ENCODE measurements around the gene SP3. TPM values are rescaled to one million over a fixed set of nuclear protein-coding genes. Genes with fewer than 3 reads are reported as not detected.

The SP3 gene
- total RNA-seq, 2 donors from 2014 or later, result 33.2 to 45.0 TPM

DNA sequence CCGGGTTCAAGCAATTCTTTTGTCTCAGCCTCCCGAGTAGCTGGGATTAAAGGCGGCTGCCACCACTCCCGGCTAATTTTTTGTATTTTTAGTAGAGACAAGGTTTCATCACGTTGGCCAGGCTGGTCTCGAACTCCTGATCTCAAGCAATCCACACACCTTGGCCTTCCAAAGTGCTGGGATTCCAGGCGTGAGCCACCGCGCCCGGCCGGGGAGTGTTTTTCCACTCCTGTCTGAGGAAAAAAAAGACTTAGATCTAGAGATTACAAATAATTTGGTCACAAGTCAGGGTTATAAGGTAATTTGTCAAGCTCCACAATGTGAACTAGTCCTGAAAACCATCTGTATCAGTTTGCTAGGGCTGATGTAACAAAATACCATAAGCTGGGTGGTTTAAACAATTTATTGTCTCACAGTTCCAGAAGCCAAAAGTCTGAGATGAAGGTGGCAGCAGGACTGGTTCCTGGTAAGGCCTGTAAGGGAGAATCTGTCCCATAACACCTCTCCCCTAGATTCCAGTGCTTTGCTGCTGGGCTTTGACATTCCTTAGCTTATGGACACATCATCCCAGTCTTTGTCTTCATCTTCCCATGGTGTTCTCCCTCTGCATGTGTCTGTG, 40.7 kb upstream of the SP3 start:
- H3K36me3 ChIP-seq, result no peaks in the 10 kb centered on the region
- peaks cover 0 to 35% of the 10 kb centered on the region in 2 donors for H3K4me1 ChIP-seq
- TF ChIP-seq CTCF (IDR thresholded peaks at IDR 0.05), result no peak
- no peak overlapping the region for H3K4me3 ChIP-seq
- H3K27me3 ChIP-seq, result no peaks in the 10 kb centered on the region
- H3K9me3 ChIP-seq, result no peaks in the 10 kb centered on the region
- H3K27ac ChIP-seq, result peak overlapping the region; percentile 9 to 71
- DNase-seq (ENCODE audit: low spot score), result no peak

DNA sequence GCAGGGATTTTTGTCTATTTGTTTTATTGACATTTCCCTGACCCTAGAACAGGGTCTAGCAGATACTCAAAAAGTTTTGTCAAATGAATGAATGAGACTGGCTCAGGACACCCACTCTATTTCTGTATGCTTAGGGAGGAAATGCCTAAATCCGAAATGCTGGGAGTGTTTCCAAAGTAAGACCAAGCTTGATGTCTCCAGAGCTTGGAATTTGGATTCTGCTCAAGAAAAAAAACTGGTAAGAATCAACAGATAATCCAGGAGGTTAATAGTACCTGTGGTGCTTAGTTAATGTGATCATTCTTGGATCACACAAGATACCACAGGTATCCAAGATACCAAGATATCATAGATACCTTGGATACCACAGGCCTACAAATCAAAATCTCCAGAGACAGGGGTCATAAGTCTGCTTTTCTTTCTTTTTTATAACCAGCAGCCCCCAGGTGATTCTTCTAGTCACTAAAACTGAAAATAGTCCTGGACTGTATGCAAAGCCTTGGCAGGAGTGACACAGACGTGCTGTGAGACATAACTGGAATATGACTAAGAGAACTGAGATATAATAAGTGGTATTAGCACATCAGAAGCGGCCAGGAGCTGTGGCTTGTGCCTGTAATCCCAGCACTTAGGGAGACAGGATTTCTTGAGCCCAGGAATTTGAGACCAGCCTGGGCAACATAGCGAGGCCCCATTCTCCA, 39.9 kb upstream of the SP3 start:
- H3K27me3 ChIP-seq, result no peaks in the 10 kb centered on the region
- H3K27ac ChIP-seq, result peak overlapping the region; percentile 9 to 71
- TF ChIP-seq CTCF (IDR thresholded peaks at IDR 0.05), result no peak
- H3K9me3 ChIP-seq, result no peaks in the 10 kb centered on the region
- peaks cover 0 to 30% of the 10 kb centered on the region in 2 donors for H3K4me1 ChIP-seq
- peak; percentile 79 for DNase-seq (ENCODE audit: low spot score)
- H3K36me3 ChIP-seq, result no peaks in the 10 kb centered on the region
- no peak overlapping the region for H3K4me3 ChIP-seq

DNA sequence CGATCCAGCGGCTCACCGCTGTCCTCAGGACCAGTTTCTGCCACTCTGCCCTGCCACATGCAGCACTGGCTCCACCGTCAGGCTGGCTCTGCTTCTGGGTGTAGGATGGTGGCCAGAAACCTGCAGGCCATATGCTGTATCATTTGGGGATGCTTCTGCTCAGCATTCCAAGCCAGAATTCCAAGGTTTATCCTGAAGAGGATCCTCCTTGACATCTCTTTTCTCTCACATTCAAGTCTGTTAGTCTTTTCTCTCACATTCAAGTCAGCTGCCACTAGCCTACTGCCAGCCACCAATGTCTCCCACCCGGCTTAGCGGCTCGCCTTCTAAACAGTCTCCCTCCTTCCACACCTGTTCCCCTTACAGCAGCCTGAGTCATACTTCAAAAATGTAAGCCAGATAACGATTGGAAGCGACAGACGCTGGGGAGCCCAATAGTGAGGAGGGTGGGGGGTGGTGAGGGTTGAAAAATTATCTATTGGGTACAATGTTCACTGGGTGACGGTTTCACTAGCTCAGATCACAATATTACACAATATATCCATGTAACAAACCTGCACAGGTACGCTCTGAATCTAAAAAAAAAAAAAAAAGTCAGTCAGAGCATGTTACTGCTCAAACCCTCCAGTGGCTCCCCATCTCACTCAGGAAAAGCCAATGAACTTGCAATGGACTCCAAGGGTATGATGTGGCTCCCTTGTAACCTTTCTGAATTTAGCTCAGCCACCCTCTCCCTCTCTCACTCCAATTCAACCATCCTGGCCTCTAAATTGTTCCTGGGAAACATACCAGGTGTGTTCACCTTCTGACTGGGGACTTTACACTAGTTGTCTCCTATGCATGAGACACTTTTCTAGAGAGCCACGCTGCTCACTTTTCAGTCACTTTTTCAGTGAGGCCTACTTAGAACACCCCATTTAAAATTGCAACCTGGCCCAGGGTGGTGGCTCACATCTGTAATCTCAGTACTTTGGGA, 38.8 kb upstream of the SP3 start:
- Histone ChIP-seq H3K9me3 (no peaks in the 10 kb centered on the region), H3K4me3 (no peak overlapping the region), H3K27ac (peak overlapping the region in 1 of 2 donors; percentile 71), H3K27me3 (no peaks in the 10 kb centered on the region), H3K36me3 (no peaks in the 10 kb centered on the region), H3K4me1 (peaks cover 0 to 31% of the 10 kb centered on the region in 2 donors)
- DNase-seq (ENCODE audit: low spot score), result no peak
- peak in 1 of 2 donors; percentile 50 for TF ChIP-seq CTCF (IDR thresholded peaks at IDR 0.05)

- DNase-seq (ENCODE audit: low spot score), result no peak
- Histone ChIP-seq H3K4me3 (no peak overlapping the region), H3K4me1 (peaks cover 0 to 42% of the 10 kb centered on the region in 2 donors), H3K9me3 (no peaks in the 10 kb centered on the region), H3K27ac (no peak overlapping the region), H3K36me3 (no peaks in the 10 kb centered on the region), H3K27me3 (no peaks in the 10 kb centered on the region)
- no peak for TF ChIP-seq CTCF (IDR thresholded peaks at IDR 0.05)
These were observed 37.5 kb upstream of the SP3 start for GRCh38 chr2:174002679-174003078.

DNA sequence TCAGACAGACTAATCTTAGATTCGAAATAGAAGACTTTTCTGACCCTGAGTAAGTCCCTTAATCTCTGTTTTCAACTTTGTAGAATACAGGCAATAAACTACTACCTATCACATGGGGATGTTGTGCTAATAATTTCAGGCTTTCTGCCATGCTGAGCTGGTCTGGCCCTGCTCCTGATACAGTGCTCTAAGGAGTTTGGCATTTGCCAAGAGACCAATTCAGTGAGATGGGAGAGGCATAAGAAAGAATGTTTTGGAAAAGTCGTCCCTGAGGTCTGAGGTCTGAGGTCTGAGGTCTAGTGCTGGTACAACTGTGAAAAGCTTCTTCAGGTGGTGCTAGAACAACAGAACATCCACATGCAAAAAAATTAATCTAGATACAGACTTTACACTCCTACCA, 35.9 kb upstream of the SP3 start:
- Histone ChIP-seq H3K9me3 (no peaks in the 10 kb centered on the region), H3K27me3 (no peaks in the 10 kb centered on the region), H3K36me3 (no peaks in the 10 kb centered on the region), H3K4me3 (no peak overlapping the region), H3K27ac (no peak overlapping the region), H3K4me1 (peaks cover 0 to 55% of the 10 kb centered on the region in 2 donors)
- no peak for TF ChIP-seq CTCF (IDR thresholded peaks at IDR 0.05)
- no peak for DNase-seq (ENCODE audit: low spot score)

Data from right atrium auricular region (tissue), 2 donors.